HEK293 (cell line): ENCODE results near the gene NAPB.

ENCODE experiments used
- CTCF ChIP-seq: fragments of 450-650 bp; formaldehyde crosslinking; IDR thresholded peaks from 2 replicates; pipeline ENCODE4 v1.5.1; 2016; ENCODE audit warnings: missing biosample characterization, missing genetic modification characterization
- PBX3 ChIP-seq: sonication (generic); formaldehyde crosslinking; IDR thresholded peaks from 2 replicates; pipeline ENCODE4 v1.8.1; 2022; ENCODE audit warnings: mild to moderate bottlenecking, moderate library complexity, missing genetic modification reagents
- PRDM6 ChIP-seq: fragments of 450-650 bp; formaldehyde crosslinking; IDR thresholded peaks from 2 replicates; pipeline ENCODE4 v1.5.1; 2017; ENCODE audit warnings: missing biosample characterization, missing genetic modification characterization

- TF ChIP-seq PBX3 (no peak), CTCF (no peak), PRDM6 (no peak)
Measured at GRCh38 chr20:23435626-23436539, 14.6 kb upstream of the NAPB start.
